Measurements from ENCODE around the gene OR4C45. TPM values are rescaled to one million over a fixed set of nuclear protein-coding genes. Genes with fewer than 3 reads are reported as not detected.

The OR4C45 gene
- total RNA-seq, 2 experiments from 2014 or later = not detected

- Histone ChIP-seq H3K9me3 (ENCODE audit: low read length) (no peaks in the 10 kb centered on the region), H3K27ac (ENCODE audit: low read depth, low read length, poor library complexity, severe bottlenecking) (no peak overlapping the region), H3K36me3 (ENCODE audit: insufficient read depth, low read length) (no peaks in the 10 kb centered on the region), H2AFZ (ENCODE audit: low read length) (no peak overlapping the region), H4K20me1 (ENCODE audit: insufficient read depth, low read length) (no peaks in the 10 kb centered on the region), H3K4me2 (ENCODE audit: low read length) (no peak overlapping the region), H3K4me3 (ENCODE audit: low read depth, low read length, poor library complexity, severe bottlenecking) (no peak overlapping the region), H3K9me2 (ENCODE audit: insufficient read depth, low read length) (no peaks in the 10 kb centered on the region), H3K4me1 (ENCODE audit: insufficient read depth, low read length, poor library complexity, severe bottlenecking) (no peaks in the 10 kb centered on the region), H3K79me2 (ENCODE audit: insufficient read depth, low read depth, low read length) (no peaks in the 10 kb centered on the region)
- no TSS peak for BruUV-seq (replicated peaks)
- intact Hi-C loops (cut with micrococcal nuclease; ENCODE audit: unreplicated experiment) = no loop called here
- ChIA-PET CTCF (ENCODE audit: unreplicated experiment) (no interaction called here), POLR2A (interaction anchor here (0.6 kb wide), 1 partner anchor 16 kb away, joined by 3 read pairs; no protein-coding TSS in a partner anchor)
- DNase-seq (ENCODE audit: low spot score) = no peak
- no peak for TF ChIP-seq EZH2phosphoT487 (IDR thresholded peaks at IDR 0.05; ENCODE audit: borderline replicate concordance, low read depth, low read length)
- TF ChIP-seq CTCF (conservative IDR thresholded peaks at IDR 0.05; ENCODE audit: low read length) = no peak
Observed at GRCh38 chr11:50072226-50073112, 39.8 kb downstream of the OR4C45 start.

- H3K36me3 ChIP-seq (ENCODE audit: insufficient read depth, low read length) = no peaks in the 10 kb centered on the region
- ChIA-PET POLR2A (interaction anchor here (0.6 kb wide), 1 partner anchor 17 kb away, joined by 3 read pairs; no protein-coding TSS in a partner anchor), CTCF (ENCODE audit: unreplicated experiment) (no interaction called here)
- H3K79me2 ChIP-seq (ENCODE audit: insufficient read depth, low read depth, low read length) = no peaks in the 10 kb centered on the region
- BruUV-seq (replicated peaks) = no TSS peak
- no peak overlapping the region for H3K4me3 ChIP-seq (ENCODE audit: low read depth, low read length, poor library complexity, severe bottlenecking)
- intact Hi-C loops (cut with micrococcal nuclease; ENCODE audit: unreplicated experiment) = no loop called here
- H3K4me2 ChIP-seq (ENCODE audit: low read length) = no peak overlapping the region
- H2AFZ ChIP-seq (ENCODE audit: low read length) = no peak overlapping the region
- no peak overlapping the region for H3K27ac ChIP-seq (ENCODE audit: low read depth, low read length, poor library complexity, severe bottlenecking)
- H3K4me1 ChIP-seq (ENCODE audit: insufficient read depth, low read length, poor library complexity, severe bottlenecking) = no peaks in the 10 kb centered on the region
- TF ChIP-seq CTCF (conservative IDR thresholded peaks at IDR 0.05; ENCODE audit: low read length) = no peak
- TF ChIP-seq EZH2phosphoT487 (IDR thresholded peaks at IDR 0.05; ENCODE audit: borderline replicate concordance, low read depth, low read length) = no peak
- no peaks in the 10 kb centered on the region for H3K9me3 ChIP-seq (ENCODE audit: low read length)
- H4K20me1 ChIP-seq (ENCODE audit: insufficient read depth, low read length) = no peaks in the 10 kb centered on the region
- DNase-seq (ENCODE audit: low spot score) = no peak
- H3K9me2 ChIP-seq (ENCODE audit: insufficient read depth, low read length) = no peaks in the 10 kb centered on the region
Observed at GRCh38 chr11:50073113-50074105, 40.7 kb downstream of the OR4C45 start.

Data from OCI-LY7 (cell line).